K562 (cell line): ENCODE results near the gene MTOR. TPM values are rescaled to one million over a fixed set of nuclear protein-coding genes. Genes with fewer than 3 reads are reported as not detected.
A peak's percentile ranks its signal among the peaks of the same experiment; 100 is the strongest.

Experiments
- ATAC-seq: fragments of 200-7000 bp; cut with Tn5 transposase; 3 replicates; pipeline ENCODE4 v1.9.1; 2020; ENCODE audit warnings: moderate library complexity
- BruUV-seq: library from RNA; stranded (reverse); fragments of 400-500 nt; replicated peaks from 2 replicates; lab custom pipeline; 2021; lab: Mats Ljungman, UMichigan
- CTCF ChIA-PET: fragments of 300-600 bp; formaldehyde crosslinking; extraction: SDS; loops from one replicate; lab custom pipeline; 2021; ENCODE audit warnings: low intra/inter-chr PET ratio; lab: Yijun Ruan, JAX
- POLR2A ChIA-PET: fragments of 300-600, 350-650 bp; sonication (Branson Sonifier 250); formaldehyde crosslinking; extraction: SDS; loops from one replicate; lab custom pipeline; 2021; ENCODE audit warnings: antibody characterized with exemption, inconsistent platforms; lab: Yijun Ruan, JAX
- DNase-seq, 4 experiments: peaks; one replicate each; pipeline versions ENCODE4 v3.0.0 to v3.0.0-alpha.2; 2011 to 2018; ENCODE audit warnings: low spot score in 3 of 4, mixed read lengths in 3 of 4; ENCODE audit errors: extremely low read depth in 1 of 4
- FAIRE-seq: peaks from 2 replicates; lab custom pipeline; 2011; peaks lifted over from hg19 to GRCh38; lab: Jason Lieb, UNC
- H2AFZ ChIP-seq: 2 replicates; pipeline ENCODE4 v1.6.0; 2011; ENCODE audit warnings: low read depth, low read length, control low read depth, inconsistent platforms
- H3K27ac ChIP-seq: fragments of 200-600 bp; 3 replicates; pipeline ENCODE4 v1.8.0; 2011; ENCODE audit warnings: low read depth, mild to moderate bottlenecking, control low read depth, inconsistent platforms, low read length, moderate library complexity, mixed read lengths; ENCODE audit errors: extremely low read depth
- H3K27me3 ChIP-seq, 2 experiments: fragments of 300-600 bp in 1 of 2; 2 replicates in 1 of 2; 3 replicates in 1 of 2; pipeline versions ENCODE4 v1.6.0 to v1.8.0; 2011; ENCODE audit warnings: inconsistent platforms in 2 of 2, low read length in 2 of 2, mild to moderate bottlenecking in 1 of 2, mixed read lengths in 1 of 2, moderate library complexity in 1 of 2; ENCODE audit not compliant: control insufficient read depth in 2 of 2, insufficient read depth in 2 of 2
- H3K36me3 ChIP-seq: fragments of 300-600 bp; 3 replicates; pipeline ENCODE4 v1.8.0; 2011; ENCODE audit warnings: mild to moderate bottlenecking, low read length, inconsistent platforms; ENCODE audit not compliant: control insufficient read depth, insufficient read depth
- H3K4me1 ChIP-seq, 2 experiments: fragments of 200-600 bp in 1 of 2; replicated peaks in 1 of 2; 2 replicates in 1 of 2; 3 replicates in 1 of 2; pipeline versions ENCODE4 v1.5.1 to v1.8.0; 2011; ENCODE audit warnings: inconsistent platforms in 2 of 2, low read length in 2 of 2, mild to moderate bottlenecking in 1 of 2, mixed read lengths in 1 of 2, moderate library complexity in 1 of 2; ENCODE audit not compliant: control insufficient read depth in 2 of 2, insufficient read depth in 2 of 2
- H3K4me2 ChIP-seq: 2 replicates; pipeline ENCODE4 v1.6.1; 2011; ENCODE audit warnings: low read length, control low read depth, inconsistent platforms, mixed read lengths; ENCODE audit not compliant: insufficient read depth
- H3K4me3 ChIP-seq: fragments of 200-600 bp; sonication (generic), shearing (Covaris generic); 2 replicates; pipeline ENCODE4 v1.5.1; 2016; ENCODE audit warnings: control low read depth, inconsistent platforms
- H3K79me2 ChIP-seq: fragments of 200-600 bp; 3 replicates; pipeline ENCODE4 v1.8.0; 2011; ENCODE audit warnings: low read length, inconsistent platforms; ENCODE audit not compliant: control insufficient read depth, insufficient read depth
- H3K9ac ChIP-seq, 2 experiments: 2 replicates each; pipeline versions ENCODE4 v1.6.0 to v1.6.1; 2011; ENCODE audit warnings: low read depth in 2 of 2, low read length in 2 of 2, control low read depth in 1 of 2, inconsistent platforms in 1 of 2, mild to moderate bottlenecking in 1 of 2, mixed read lengths in 1 of 2; ENCODE audit not compliant: insufficient read depth in 1 of 2
- H3K9me1 ChIP-seq: one replicate; pipeline ENCODE4 v1.6.0; 2011; ENCODE audit warnings: inconsistent platforms, mild to moderate bottlenecking, low read length, moderate library complexity; ENCODE audit not compliant: control insufficient read depth, insufficient read depth
- H3K9me3 ChIP-seq: replicated peaks from 2 replicates; pipeline ENCODE4 v1.5.1; 2011; ENCODE audit warnings: low read depth, low read length, inconsistent platforms; ENCODE audit not compliant: control insufficient read depth, insufficient read depth
- H4K20me1 ChIP-seq: replicated peaks from 2 replicates; pipeline ENCODE4 v1.6.1; 2011; ENCODE audit warnings: low read length, inconsistent platforms, mixed read lengths; ENCODE audit not compliant: control insufficient read depth, insufficient read depth
- ASH1L ChIP-seq: fragments of 450-650 bp; IDR thresholded peaks from 2 replicates; pipeline ENCODE4 v1.6.1; 2018; ENCODE audit warnings: borderline replicate concordance, mild to moderate bottlenecking, low read depth; ENCODE audit not compliant: partially characterized antibody
- CXXC5 ChIP-seq: fragments of 250-450 bp; sonication (Bioruptor Pico); IDR thresholded peaks from 2 replicates; pipeline ENCODE4 v1.8.0; 2022; ENCODE audit warnings: inconsistent platforms, mild to moderate bottlenecking, moderate library complexity
- DPF2 ChIP-seq: fragments of 450-650 bp; IDR thresholded peaks from 2 replicates; pipeline ENCODE4 v1.6.1; 2016
- EWSR1 ChIP-seq: fragments of 450-650 bp; IDR thresholded peaks from 2 replicates; pipeline ENCODE4 v1.6.1; 2018; ENCODE audit warnings: borderline replicate concordance, mild to moderate bottlenecking, low read depth, moderate library complexity; ENCODE audit not compliant: partially characterized antibody
- IRF2 ChIP-seq: sonication (generic); formaldehyde crosslinking; IDR thresholded peaks from 2 replicates; pipeline ENCODE4 v1.8.1; 2022; ENCODE audit warnings: mild to moderate bottlenecking, missing genetic modification reagents
- NFIC ChIP-seq: fragments of 450-650 bp; IDR thresholded peaks from 2 replicates; pipeline ENCODE4 v1.6.1; 2017; ENCODE audit warnings: mild to moderate bottlenecking, inconsistent platforms
- NFYB ChIP-seq: IDR thresholded peaks from 2 replicates; pipeline ENCODE4 v1.6.1; 2011; ENCODE audit warnings: mild to moderate bottlenecking, moderate library complexity; ENCODE audit not compliant: insufficient read length; ENCODE audit errors: extremely low read depth
- RBM14 ChIP-seq: fragments of 200-400 bp; formaldehyde crosslinking; IDR thresholded peaks from 2 replicates; pipeline ENCODE4 v1.6.1; 2018; ENCODE audit warnings: low read depth, mild to moderate bottlenecking, low read length, moderate library complexity, borderline replicate concordance; ENCODE audit not compliant: insufficient read depth
- ZNF324 ChIP-seq: fragments of 250-450 bp; sonication (Bioruptor Pico); IDR thresholded peaks from 2 replicates; pipeline ENCODE4 v1.4.0; 2020; ENCODE audit warnings: mild to moderate bottlenecking
- WGBS: fragments of 100-300 bp; shearing (Covaris generic); methylation state at CpG from one replicate; pipeline ENCODE4 v1.1.6; 2016; ENCODE audit warnings: low coverage, mixed read lengths; ENCODE audit not compliant: insufficient coverage; ENCODE audit errors: missing lambda C conversion rate; 5-methylcytosine and 5-hydroxymethylcytosine counted together
- in situ Hi-C: fragments of 300-500 bp; cut with MboI; formaldehyde crosslinking; loops from 4 replicates; pipeline ENCODE4 v1.15.0; 2018; ENCODE audit warnings: inconsistent platforms, mixed read lengths
- intact Hi-C: fragments of 100-400 bp; cut with micrococcal nuclease; formaldehyde crosslinking; loops from 2 replicates; pipeline ENCODE4 v1.14.2; 2022
- polyA plus RNA-seq, 8 experiments: library from polyadenylated mRNA; depleted of rRNA in 4 of 8; stranded (reverse) in 5 of 8; unstranded in 3 of 8; fragments of >200 nt; fragmentation: Nextera tagmentation in 2 of 8; fragmentation: Illumina TruSeq in 1 of 8; extraction: Ambion mirVana in 2 of 8; extraction: Trizol in 1 of 8; gene quantifications; 2 replicates each; pipeline versions ENCODE4 v1.2.1 to v1.2.3, GENCODE V29; 2011 to 2014; ENCODE audit warnings: inconsistent platforms in 1 of 8, missing spikeins in 1 of 8
- total RNA-seq, 7 experiments: library from RNA; depleted of rRNA in 6 of 7; stranded (reverse); fragments of >200 nt in 6 of 7; fragmentation: Illumina TruSeq in 2 of 7; extraction: Trizol in 2 of 7; gene quantifications; 2 replicates each; pipeline versions ENCODE4 v1.2.1 to v1.2.3, GENCODE V29; 2011 to 2021; ENCODE audit warnings: low replicate concordance in 1 of 7
- TF ChIP-seq, protein P1 (sequence below): fragments of 250-450 bp; sonication (Bioruptor Pico); IDR thresholded peaks from 2 replicates; pipeline ENCODE4 v1.5.0; 2021
- TF ChIP-seq, protein P2 (sequence below): fragments of 250-450 bp; sonication (Bioruptor Pico); IDR thresholded peaks from 2 replicates; pipeline ENCODE4 v1.8.0; 2021; ENCODE audit warnings: borderline replicate concordance, mild to moderate bottlenecking, moderate library complexity; ENCODE audit not compliant: poor library complexity, severe bottlenecking

MTOR gene
- total and polyA plus RNA-seq, 9 of the 15 experiments (the other 6 are each of a cell fraction or from before 2014, with no cell fraction given) = 11.4 to 71.4 (median 52.2) TPM

DNA sequence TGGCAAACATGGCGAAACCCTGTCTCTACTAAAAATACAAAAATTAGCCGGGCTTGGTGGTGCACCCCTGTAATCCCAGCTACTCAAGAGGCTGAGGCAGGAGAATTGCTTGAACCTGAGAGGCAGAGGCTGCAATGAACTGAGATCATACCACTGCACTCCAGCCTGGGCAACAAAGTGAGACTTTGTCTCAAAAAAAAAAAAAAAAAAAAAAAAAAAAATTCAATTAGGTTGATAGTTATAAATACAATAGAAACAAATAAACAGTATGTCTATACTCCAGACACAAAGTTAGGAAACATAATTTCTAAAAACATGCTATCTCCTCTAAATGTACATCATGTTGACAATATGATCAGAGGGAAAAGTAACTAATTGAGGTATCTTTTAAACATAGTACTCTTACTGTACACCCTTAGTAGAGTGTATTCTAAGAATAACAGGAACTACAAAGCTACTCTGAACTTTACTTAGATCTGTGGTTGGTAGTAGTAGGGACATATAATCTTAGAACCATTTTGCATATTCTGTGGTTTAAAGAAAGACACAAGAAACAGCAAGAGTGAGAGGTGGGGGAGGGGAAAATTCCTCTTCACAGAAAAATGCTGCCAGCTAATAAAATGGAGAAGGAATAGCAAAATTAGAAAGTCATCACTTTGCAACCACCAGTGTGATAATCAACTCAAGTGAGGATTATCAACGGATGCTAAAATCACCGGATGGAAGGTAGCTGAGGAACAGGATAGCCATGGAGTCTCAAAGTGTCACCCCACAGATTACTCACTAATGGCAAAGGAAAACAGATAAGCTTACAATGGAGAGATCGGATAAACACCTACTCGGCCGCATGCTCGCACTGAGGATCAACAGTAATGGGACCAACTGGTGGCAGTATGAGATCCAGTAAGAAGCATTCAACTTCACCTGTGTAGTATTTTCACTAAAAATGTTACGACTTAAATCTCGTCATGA, 35.0 kb downstream of the MTOR start (continued):
- TF ChIP-seq RBM14 (no peak), DPF2 (peak; percentile 56; the same call in 1 of the 2 replicates)

DNA sequence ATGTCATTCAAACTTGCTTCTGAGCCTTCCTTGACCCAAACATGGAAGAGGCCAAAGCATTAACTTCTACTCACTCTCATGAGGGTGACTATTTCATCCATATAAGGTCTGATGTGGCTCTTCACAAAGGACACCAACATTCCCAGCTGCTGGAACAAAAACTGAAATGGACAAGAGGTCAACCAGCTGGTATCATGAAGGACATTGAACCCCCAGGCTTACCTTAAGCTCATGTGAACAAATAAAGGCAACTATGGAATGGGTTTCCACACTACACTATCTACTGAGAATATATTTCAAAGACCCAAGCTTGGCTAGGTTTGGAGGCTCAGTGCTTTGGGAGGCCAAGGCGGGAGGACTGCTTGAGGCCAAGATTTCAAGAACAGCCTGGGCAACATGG, 46.3 kb downstream of the MTOR start:
- Histone ChIP-seq H3K4me3 (no peak overlapping the region), H2AFZ (no peak overlapping the region), H3K27ac (no peak overlapping the region), H3K27me3 (no peaks in the 10 kb centered on the region), H3K9ac (no peak overlapping the region), H3K79me2 (no peaks in the 10 kb centered on the region), H3K4me2 (no peak overlapping the region), H3K9me1 (no peaks in the 10 kb centered on the region), H4K20me1 (no peaks in the 10 kb centered on the region), H3K4me1 (no peaks in the 10 kb centered on the region), H3K9me3 (no peaks in the 10 kb centered on the region), H3K36me3 (peaks cover 91% of the 10 kb centered on the region)
- WGBS = 100% methylated on average over 1 of the region's 1 CpG
- DNase-seq = no peak
- ATAC-seq = no peak
- BruUV-seq = no TSS peak
- ChIA-PET POLR2A (interaction anchor here (1.3 kb wide), 1 partner anchor 11 kb away, joined by 3 read pairs; no protein-coding TSS in a partner anchor), CTCF (no interaction called here)
- no peak for FAIRE-seq
- TF ChIP-seq NFYB (no peak), ASH1L (no peak), CXXC5 (CRISPR knock-in tag) (no peak), EWSR1 (no peak), ZNF324 (CRISPR knock-in tag) (no peak), NFIC (no peak), IRF2 (CRISPR knock-in tag) (no peak)
- TF ChIP-seq, protein P1, sequence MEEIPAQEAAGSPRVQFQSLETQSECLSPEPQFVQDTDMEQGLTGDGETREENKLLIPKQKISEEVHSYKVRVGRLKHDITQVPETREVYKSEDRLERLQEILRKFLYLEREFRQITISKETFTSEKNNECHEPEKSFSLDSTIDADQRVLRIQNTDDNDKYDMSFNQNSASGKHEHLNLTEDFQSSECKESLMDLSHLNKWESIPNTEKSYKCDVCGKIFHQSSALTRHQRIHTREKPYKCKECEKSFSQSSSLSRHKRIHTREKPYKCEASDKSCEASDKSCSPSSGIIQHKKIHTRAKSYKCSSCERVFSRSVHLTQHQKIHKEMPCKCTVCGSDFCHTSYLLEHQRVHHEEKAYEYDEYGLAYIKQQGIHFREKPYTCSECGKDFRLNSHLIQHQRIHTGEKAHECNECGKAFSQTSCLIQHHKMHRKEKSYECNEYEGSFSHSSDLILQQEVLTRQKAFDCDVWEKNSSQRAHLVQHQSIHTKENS (CRISPR knock-in tag) = no peak
- TF ChIP-seq, protein P2, sequence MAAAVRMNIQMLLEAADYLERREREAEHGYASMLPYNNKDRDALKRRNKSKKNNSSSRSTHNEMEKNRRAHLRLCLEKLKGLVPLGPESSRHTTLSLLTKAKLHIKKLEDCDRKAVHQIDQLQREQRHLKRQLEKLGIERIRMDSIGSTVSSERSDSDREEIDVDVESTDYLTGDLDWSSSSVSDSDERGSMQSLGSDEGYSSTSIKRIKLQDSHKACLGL (CRISPR knock-in tag) = no peak
- intact Hi-C loops (no loop called here), in situ Hi-C loops (no loop called here)
